ENCODE results near the gene LAMTOR3. TPM values are rescaled to one million over a fixed set of nuclear protein-coding genes. Genes with fewer than 3 reads are reported as not detected.

Gene LAMTOR3, protein sequence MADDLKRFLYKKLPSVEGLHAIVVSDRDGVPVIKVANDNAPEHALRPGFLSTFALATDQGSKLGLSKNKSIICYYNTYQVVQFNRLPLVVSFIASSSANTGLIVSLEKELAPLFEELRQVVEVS
- 10 to 100 TPM; 33.6 to 51.2 (median 41.2) TPM for total RNA-seq

DNA sequence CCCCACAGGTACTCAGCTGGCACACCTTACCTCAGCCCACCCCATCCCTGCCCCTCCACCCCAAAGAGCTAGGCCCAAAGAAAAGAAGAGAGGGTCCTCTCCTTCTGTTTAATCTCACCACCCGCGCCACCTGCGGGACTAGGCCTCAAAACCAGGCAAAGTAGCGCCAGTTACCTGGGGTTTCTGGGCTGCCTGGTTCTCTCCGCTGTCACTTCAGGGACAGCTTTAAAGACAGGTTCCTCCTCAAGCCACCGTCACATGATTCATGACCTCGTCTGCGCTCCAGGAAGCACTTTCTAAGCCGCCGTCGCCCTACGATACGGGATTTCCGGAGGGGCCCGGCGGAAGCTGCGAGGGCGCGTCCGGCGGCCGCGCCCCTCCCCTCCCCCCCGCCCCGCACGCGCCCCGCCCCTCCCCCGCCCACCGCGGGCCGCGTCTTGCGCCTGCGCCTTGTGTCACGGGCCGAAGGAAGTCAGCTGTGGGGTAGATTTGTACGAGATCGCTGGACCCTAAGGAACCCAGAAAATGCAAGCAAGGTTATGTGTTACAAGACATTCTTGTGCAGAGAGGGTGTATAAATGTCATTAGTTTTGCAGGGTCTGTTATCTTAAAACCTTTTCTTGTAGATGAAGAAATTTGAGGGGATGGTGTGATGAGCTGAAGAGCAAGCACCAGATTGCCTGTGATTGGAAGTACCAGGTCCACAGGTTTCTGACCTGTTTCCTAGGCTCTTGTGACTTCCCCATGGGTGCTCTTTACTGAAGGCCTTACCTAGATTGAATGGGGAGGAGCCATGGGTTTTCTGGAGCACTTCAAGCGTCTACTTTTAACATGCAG lies at the start of gene LAMTOR3:
LAMTOR3 (minus strand) TSS at position 267 of the 837 bp plus-strand sequence. CDS start 464 bp downstream, outside the sequence.
- TF ChIP-seq POLR2A (IDR thresholded peaks at IDR 0.05) = no peak
- TF ChIP-seq, protein P1, sequence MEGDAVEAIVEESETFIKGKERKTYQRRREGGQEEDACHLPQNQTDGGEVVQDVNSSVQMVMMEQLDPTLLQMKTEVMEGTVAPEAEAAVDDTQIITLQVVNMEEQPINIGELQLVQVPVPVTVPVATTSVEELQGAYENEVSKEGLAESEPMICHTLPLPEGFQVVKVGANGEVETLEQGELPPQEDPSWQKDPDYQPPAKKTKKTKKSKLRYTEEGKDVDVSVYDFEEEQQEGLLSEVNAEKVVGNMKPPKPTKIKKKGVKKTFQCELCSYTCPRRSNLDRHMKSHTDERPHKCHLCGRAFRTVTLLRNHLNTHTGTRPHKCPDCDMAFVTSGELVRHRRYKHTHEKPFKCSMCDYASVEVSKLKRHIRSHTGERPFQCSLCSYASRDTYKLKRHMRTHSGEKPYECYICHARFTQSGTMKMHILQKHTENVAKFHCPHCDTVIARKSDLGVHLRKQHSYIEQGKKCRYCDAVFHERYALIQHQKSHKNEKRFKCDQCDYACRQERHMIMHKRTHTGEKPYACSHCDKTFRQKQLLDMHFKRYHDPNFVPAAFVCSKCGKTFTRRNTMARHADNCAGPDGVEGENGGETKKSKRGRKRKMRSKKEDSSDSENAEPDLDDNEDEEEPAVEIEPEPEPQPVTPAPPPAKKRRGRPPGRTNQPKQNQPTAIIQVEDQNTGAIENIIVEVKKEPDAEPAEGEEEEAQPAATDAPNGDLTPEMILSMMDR (IDR thresholded peaks at IDR 0.05) = no peak
- intact Hi-C loops (cut with DNase I; ENCODE audit: low total_unique reads) = loop anchor here (10.0 kb wide), 1 partner anchor 50 kb away; the partner anchor contains the start of gene DNAJB14
- WGBS, 2 donors = 3 to 4% methylated on average over 25 to 30 of the region's 40 CpGs
- H3K4me3 ChIP-seq (ENCODE audit: low read depth, poor library complexity, severe bottlenecking) = peak within 1 kb of the TSS; percentile 99
- peak; percentile 91 to 97 for DNase-seq (ENCODE audit: low spot score in 2 of 2)

DNA sequence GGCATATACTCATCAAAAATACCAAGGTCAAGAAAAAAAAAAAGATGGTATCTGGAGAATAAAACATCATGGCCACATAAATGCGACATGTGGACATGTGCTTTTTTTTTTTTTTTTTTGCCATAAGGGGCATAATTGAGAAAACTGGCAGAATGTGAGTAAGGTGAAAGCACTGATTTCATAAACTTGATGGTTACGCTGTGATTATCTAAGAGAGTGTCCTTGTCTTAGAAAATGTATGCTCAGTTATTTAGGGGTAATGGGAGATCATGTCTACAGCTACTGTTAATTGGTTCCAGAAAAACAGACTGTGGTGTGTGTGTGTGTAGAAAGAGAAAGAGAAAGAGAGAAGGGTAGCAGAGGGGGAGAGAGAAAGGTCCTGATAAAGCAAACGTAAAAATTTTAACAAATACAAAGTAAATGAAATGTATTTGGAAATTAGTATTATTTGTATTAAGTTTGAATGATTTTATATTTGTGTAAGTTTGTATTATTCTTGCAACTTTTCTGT lies 44.1 kb upstream of the LAMTOR3 start:
- no peak for TF ChIP-seq POLR2A (IDR thresholded peaks at IDR 0.05)
- TF ChIP-seq, protein P1 (IDR thresholded peaks at IDR 0.05) = no peak
- WGBS, 2 donors = 89 to 93% methylated on average over 3 of the region's 3 CpGs
- H3K4me3 ChIP-seq (ENCODE audit: low read depth, poor library complexity, severe bottlenecking) = no peak overlapping the region
- no peak for DNase-seq (ENCODE audit: low spot score in 2 of 2)
- intact Hi-C loops (cut with DNase I; ENCODE audit: low total_unique reads) = no loop called here

GRCh38 chr4:99934891-99935290 lies 40.7 kb upstream of the LAMTOR3 start:
- no peak for TF ChIP-seq POLR2A (IDR thresholded peaks at IDR 0.05)
- TF ChIP-seq, protein P1 (IDR thresholded peaks at IDR 0.05) = no peak
- DNase-seq (ENCODE audit: low spot score in 2 of 2) = no peak
- no peak overlapping the region for H3K4me3 ChIP-seq (ENCODE audit: low read depth, poor library complexity, severe bottlenecking)
- intact Hi-C loops (cut with DNase I; ENCODE audit: low total_unique reads) = no loop called here

DNA sequence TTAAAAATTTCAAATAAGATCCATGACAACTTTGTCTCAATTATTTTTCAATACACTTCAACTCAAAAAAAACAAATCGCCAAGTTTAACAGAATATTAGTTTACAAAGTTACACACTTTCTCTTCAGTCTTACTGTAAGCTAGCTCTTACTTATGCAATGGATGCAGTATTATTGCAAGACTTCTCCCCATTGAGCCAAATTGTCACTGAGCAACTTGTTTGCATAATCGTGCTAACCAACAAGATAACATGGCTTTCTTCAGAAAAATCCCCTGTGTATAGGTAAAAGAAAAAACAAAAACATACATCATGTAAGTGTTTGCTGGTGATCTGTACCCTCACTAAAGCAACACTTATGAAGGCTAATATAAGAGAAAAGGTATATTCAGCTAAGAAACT lies 33.3 kb upstream of the LAMTOR3 start:
- WGBS, 2 donors = 89 to 92% methylated on average over 2 of the region's 2 CpGs
- intact Hi-C loops (cut with DNase I; ENCODE audit: low total_unique reads) = no loop called here
- H3K4me3 ChIP-seq (ENCODE audit: low read depth, poor library complexity, severe bottlenecking) = no peak overlapping the region
- no peak for DNase-seq (ENCODE audit: low spot score in 2 of 2)
- no peak for TF ChIP-seq POLR2A (IDR thresholded peaks at IDR 0.05)
- TF ChIP-seq, protein P1 (IDR thresholded peaks at IDR 0.05) = no peak

GRCh38 chr4:99921174-99921573 lies 26.9 kb upstream of the LAMTOR3 start:
- no peak for DNase-seq (ENCODE audit: low spot score in 2 of 2)
- WGBS, 2 donors = 99% methylated on average over 3 of the region's 3 CpGs
- no peak overlapping the region for H3K4me3 ChIP-seq (ENCODE audit: low read depth, poor library complexity, severe bottlenecking)
- TF ChIP-seq POLR2A (IDR thresholded peaks at IDR 0.05) = no peak
- TF ChIP-seq, protein P1 (IDR thresholded peaks at IDR 0.05) = no peak
- intact Hi-C loops (cut with DNase I; ENCODE audit: low total_unique reads) = no loop called here

Data from lower leg skin (tissue), 4 donors.